Cardiac septum (tissue), 1 donor: ENCODE results near the gene ABCA12. TPM values are rescaled to one million over a fixed set of nuclear protein-coding genes. Genes with fewer than 3 reads are reported as not detected.

Experiments used
- DNase-seq: peaks from one replicate; pipeline ENCODE4 v3.0.0-alpha.2; 2020; ENCODE audit warnings: low spot score
- intact Hi-C: fragments of 100-400 bp; cut with DNase I; formaldehyde crosslinking; loops from one replicate; pipeline ENCODE4 v1.14.0; 2022
- total RNA-seq: library from RNA; stranded (reverse); fragmentation: NEBNext Ultra II Directional; extraction: Animal tissue kit (Norgen Biotek cat#: 25700); gene quantifications from one replicate; pipeline ENCODE4 v1.2.1, GENCODE V29; 2021
- donor health status: DM: no; HTN: no; CAD: no.

Gene ABCA12
- total RNA-seq, 1 donor from 2014 or later, result not detected

- DNase-seq, result no peak
- intact Hi-C loops, result no loop called here
These were observed 82.5 kb downstream of the ABCA12 start for GRCh38 chr2:215055891-215056290.

DNA sequence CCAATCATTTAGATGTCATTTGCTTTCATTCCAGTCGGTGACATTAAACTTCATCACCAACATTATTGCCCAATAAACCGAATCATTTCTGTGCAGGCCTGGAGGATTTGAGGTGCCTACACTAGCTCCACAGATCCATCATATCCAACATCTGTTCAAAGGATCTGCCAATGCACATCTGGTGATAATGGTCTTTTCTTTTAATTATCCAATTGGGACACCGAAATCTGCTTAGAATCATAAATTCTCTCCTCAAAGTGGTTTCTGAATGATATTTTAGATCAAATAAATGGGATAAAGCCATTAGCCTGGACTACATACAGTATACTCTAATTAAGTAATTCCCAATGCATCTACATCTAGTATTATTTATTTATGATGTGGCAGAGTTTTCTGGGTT lies 85.6 kb downstream of the ABCA12 start:
- intact Hi-C loops, result no loop called here
- no peak for DNase-seq

- DNase-seq, result no peak
- intact Hi-C loops, result no loop called here
These were observed 86.0 kb downstream of the ABCA12 start for GRCh38 chr2:215052404-215052803.

- no peak for DNase-seq
- intact Hi-C loops, result no loop called here
These were observed 89.1 kb downstream of the ABCA12 start for GRCh38 chr2:215049341-215049740.

- intact Hi-C loops, result no loop called here
- no peak for DNase-seq
These were observed 100.0 kb downstream of the ABCA12 start for GRCh38 chr2:215038421-215038820.

DNA sequence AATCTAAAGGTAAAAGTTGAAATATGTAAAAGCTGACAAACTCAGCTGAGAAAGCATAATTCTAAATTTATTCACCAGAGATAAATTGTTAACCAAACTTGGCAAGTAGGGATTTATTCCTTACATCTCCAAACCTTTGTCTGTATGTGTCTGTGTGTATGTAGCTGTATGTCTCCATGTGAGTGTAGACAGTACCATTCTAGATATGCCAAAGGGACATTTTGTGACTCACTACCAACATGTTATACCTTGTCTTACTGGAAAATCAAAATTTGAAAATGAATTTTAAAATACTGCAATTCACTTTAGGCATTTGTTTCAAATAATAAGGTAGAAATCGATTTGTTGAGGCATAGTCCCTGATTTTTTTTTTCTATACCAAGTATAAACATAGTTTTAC lies 102.1 kb downstream of the ABCA12 start:
- no peak for DNase-seq
- intact Hi-C loops, result no loop called here

GRCh38 chr2:215034154-215034553 lies 104.3 kb downstream of the ABCA12 start:
- intact Hi-C loops, result no loop called here
- DNase-seq, result no peak

DNA sequence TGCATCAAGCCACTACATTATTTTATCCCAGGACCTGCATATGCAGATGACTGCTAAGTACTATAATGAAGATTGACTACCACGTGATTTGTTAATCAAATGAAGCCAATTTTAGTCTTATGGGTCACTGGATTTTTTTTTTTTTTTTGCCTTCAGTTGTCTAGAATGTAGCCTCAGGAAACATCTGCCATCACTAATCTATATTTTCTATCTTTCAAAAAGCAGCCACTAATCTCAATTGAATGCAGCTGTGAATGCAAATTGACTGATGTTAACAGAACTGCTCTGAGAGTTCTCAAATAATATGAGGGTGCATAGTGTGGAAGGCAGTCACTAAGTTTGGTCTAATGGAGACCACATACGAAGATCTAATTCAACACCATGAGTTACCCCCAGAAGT lies 106.3 kb downstream of the ABCA12 start:
- no peak for DNase-seq
- intact Hi-C loops, result no loop called here

DNA sequence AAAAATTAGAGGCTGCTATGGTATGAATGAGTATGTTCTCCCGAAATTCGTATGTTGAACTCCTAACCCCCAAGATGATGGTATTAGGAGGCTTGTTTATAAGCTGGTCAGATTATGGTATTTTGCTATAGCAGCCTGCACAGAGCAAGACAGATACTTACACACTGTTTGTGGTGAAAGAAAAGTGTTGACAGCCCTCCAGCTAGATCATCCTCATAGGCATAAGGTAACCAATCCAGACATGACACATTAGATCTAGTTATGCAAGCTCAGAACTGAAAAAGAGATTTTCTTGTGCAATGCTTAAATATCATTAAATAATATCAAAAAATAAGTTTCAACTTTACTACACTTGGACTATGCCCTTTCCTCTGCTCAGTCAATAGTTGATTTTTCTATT lies 107.1 kb downstream of the ABCA12 start:
- intact Hi-C loops, result no loop called here

GRCh38 chr2:215029936-215030335 lies 108.5 kb downstream of the ABCA12 start:
- DNase-seq, result no peak
- intact Hi-C loops, result no loop called here

More for the DNA sequence above, 107.1 kb downstream of the ABCA12 start:
- no peak for DNase-seq

DNA sequence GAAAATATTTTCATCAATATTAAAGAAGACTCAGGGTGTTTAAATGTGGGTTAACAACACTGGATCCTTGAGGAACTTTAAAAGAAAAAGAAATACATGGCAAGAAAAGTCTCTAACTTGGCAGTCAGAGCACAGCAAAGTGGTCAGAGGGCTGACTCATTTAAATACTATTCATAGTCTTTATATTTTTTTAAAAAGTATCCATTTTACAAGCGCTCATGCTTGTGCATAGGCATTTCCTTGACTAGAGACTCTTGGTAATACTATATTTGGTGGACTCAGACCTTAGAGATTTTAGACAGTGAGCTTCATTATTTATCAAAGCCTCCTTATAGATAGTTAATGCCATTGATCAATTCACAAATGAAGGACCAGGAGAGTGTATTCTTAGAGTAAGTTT lies 110.2 kb downstream of the ABCA12 start:
- intact Hi-C loops, result no loop called here
- DNase-seq, result no peak

DNA sequence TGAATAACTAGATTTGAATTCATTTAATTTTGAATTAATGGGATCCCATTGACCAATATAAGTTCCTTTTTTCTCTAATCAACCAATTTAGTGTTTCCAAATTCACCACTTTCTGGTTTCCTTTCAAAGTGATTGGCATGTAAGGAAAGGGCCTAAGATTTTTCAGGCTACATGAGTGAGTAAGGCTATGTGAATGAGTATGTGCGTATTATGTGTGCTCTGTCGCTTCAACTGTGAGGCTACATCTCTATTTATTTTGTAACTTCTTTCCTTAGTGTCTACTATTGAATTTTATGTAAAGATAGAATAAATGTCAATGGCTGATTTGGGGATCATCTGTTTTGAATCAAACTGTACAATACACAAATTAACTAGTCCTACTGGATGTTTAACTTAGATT lies 110.6 kb downstream of the ABCA12 start:
- intact Hi-C loops, result no loop called here

DNA sequence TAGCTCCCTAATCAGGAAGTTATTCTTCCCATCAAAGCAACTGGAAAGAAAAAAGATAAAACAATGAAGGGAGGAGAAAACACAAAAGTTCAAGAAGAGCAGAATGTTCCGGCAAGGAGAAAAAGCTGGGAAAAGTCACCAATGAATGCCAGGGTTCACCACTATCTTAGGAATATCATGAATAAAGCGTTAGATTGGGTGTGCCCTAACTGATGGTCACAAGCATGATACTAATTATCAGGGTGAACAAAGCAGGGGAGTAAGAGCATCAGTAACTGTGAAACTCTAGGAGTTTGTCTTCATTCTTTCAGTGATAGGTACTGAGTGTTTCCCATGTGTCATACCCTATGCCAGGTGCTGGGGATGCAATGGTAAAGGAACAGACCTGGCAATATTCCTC lies 115.5 kb downstream of the ABCA12 start:
- no peak for DNase-seq
- intact Hi-C loops, result no loop called here

More for the DNA sequence above, 110.6 kb downstream of the ABCA12 start:
- DNase-seq, result no peak

DNA sequence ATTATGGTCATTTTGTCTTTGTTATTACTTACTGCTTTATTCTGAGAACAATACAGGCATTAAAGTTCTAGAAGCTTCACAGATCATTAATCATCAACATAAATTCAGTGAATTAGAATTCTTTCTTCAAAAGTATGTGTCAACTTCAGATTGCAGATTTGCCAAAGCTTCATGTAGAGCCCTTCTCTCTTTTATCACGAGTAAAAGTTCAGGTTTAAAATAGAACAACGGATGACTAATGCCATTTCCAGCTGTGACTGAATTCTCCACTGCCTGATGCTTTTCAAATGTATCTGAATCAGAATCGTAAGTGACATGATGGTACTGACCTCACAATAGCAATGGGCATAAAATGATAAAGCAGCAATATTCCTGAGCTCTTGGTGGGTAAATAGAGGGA lies 116.0 kb downstream of the ABCA12 start:
- intact Hi-C loops, result no loop called here
- no peak for DNase-seq

DNA sequence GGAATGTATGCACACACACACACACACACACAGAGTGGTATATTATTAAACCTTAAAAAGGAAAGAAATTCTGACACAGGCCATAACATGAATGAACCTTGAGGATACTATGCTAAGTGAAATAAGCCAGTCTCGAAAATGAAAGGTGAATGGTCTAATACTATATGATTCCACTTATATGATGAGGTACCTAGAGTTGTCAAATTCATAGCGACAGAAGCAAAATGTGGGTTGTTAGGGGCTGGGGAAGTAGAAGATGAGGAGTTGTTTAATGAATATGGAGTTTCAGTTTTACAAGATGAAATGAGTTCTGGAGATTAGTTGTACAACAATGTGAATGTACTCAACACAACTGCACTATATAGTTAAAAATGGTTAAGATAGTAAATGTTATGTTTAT lies 118.1 kb downstream of the ABCA12 start:
- DNase-seq, result no peak
- intact Hi-C loops, result no loop called here

DNA sequence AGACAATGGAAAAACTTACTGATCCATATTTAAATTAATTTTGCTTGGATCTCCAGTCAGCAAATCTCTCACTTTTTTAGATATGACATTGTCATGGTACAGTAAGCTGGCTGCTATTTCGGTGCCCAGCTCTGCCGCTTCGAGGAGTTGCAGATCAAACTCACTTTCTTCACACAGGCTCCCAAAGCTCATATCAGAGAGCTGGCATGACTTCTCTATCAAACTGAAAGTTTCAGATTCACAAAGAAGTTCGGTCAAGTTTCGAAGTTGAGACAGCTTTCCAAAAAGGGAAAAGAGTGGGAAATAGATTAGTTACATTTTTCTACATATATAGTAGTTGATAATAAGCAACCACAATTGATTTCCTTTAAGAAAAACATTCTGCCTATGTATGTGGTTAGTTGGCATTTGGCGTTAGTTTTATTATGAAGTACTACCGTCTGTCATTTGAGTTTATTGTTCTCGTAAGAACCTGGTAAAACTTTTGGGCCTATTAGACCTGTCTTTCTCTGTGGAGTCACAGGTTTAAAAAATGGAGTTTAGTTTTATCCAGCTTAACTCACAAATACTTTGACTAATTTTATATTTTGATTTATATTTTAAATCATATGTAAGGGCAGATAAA lies 118.8 kb downstream of the ABCA12 start:
- DNase-seq, result no peak
- intact Hi-C loops, result no loop called here

DNA sequence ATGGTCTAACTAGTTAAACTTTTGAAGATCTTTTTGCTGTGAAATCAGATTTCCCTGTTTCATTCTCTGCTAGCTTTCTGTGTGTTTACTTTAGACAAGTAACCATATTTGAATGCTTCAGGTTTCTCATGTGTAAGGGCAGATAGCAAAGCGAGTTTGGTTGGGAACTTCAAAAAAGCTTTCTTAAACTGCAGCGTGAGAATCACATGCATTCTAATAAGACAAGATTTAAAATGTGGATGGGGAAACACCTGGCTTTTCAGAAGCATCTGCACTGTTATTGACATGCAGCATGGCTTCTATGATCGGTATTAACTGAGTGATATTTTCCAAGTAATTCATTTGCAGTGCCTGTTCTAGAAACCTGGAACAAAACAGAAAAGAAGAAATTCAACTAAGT lies 119.3 kb downstream of the ABCA12 start:
- no peak for DNase-seq
- intact Hi-C loops, result no loop called here

DNA sequence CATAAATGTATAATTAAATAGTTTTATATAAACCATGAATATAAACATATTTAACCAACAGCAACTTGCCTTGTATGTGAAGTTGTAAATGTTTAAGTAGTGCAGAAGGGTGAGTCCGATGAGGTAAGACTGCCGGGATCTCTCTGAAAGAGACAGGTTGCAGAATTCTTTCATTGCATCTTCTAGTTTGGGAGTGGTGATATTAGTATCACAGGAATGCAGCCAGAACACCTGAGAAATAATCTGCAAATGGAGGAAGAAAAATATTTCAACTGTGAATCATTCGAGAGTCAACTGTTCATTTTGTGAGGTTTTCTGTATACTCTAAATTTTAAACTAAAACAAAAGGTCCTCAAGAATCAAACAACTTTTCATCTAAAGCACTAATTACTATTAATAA lies 123.0 kb downstream of the ABCA12 start:
- DNase-seq, result no peak
- intact Hi-C loops, result no loop called here

GRCh38 chr2:215010390-215010789 lies 128.0 kb downstream of the ABCA12 start:
- no peak for DNase-seq
- intact Hi-C loops, result no loop called here

DNA sequence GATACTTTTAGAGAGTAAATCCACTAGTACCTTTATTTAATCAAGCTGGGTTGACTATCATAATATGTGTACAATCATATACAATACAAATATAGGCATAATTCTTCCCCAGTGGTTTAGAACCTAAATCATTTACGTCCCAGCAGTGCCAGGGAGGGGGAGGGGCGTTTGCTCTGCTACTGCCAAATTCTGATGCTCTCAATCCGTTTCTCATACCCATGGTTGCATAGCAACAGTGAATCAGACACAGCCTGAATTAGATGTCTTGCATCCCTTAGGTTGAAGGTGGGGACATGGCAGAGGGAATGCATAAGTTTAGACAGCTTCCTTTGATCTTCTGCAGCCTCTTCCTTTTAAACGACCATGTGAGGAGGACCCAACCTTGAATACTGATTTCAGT lies 135.4 kb downstream of the ABCA12 start:
- no peak for DNase-seq
- intact Hi-C loops, result no loop called here

- intact Hi-C loops, result no loop called here
These were observed 135.9 kb downstream of the ABCA12 start for GRCh38 chr2:215002500-215002899.

GRCh38 chr2:215000721-215001120 lies 137.7 kb downstream of the ABCA12 start:
- no peak for DNase-seq
- intact Hi-C loops, result no loop called here

More at GRCh38 chr2:215002500-215002899, 135.9 kb downstream of the ABCA12 start:
- no peak for DNase-seq
